ENCODE results near the gene TFCP2L1. TPM values are rescaled to one million over a fixed set of nuclear protein-coding genes. Genes with fewer than 3 reads are reported as not detected.

TFCP2L1 gene
- polyA plus RNA-seq, 3 donors: 0.03 to 0.24 TPM; not detected in 1

DNA sequence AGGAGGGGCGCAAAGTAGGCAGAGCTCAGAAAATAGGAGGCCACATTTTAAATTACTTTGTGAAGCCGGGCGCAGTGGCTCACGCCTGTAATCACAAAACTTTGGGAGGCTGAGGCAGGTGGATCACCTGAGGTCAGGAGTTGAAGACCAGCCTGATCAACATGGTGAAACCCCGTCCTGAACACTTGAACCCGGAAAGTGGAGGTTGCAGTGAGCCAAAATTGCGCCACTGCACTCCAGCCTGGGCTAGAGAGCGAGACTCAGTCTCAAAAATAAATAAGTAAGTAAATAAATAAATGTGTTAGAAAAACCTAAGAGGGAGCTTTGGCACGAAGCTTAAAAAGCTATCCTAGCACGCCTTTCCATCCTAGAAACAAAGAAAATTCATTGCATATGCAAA is 105.5 kb downstream of the TFCP2L1 start:
- no peaks in the 10 kb centered on the region for H4K20me1 ChIP-seq (ENCODE audit: insufficient read depth, low read length)
- H3K4me2 ChIP-seq (replicated peaks; ENCODE audit: extremely low read depth, low read length, poor library complexity, severe bottlenecking): no peak overlapping the region
- 98% methylated on average over 6 of the region's 10 CpGs for WGBS (ENCODE audit: insufficient coverage)
- no peak for DNase-seq
- no peak overlapping the region for H3K27ac Mint-ChIP-seq
- TF ChIP-seq, protein P1, sequence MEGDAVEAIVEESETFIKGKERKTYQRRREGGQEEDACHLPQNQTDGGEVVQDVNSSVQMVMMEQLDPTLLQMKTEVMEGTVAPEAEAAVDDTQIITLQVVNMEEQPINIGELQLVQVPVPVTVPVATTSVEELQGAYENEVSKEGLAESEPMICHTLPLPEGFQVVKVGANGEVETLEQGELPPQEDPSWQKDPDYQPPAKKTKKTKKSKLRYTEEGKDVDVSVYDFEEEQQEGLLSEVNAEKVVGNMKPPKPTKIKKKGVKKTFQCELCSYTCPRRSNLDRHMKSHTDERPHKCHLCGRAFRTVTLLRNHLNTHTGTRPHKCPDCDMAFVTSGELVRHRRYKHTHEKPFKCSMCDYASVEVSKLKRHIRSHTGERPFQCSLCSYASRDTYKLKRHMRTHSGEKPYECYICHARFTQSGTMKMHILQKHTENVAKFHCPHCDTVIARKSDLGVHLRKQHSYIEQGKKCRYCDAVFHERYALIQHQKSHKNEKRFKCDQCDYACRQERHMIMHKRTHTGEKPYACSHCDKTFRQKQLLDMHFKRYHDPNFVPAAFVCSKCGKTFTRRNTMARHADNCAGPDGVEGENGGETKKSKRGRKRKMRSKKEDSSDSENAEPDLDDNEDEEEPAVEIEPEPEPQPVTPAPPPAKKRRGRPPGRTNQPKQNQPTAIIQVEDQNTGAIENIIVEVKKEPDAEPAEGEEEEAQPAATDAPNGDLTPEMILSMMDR (IDR thresholded peaks at IDR 0.05): no peak
- peaks cover 0 to 3% (median 0%) of the 10 kb centered on the region in 7 donors for H3K9me3 Mint-ChIP-seq
- no peaks in the 10 kb centered on the region for H3K4me1 Mint-ChIP-seq
- intact Hi-C loops (cut with micrococcal nuclease): no loop called here
- no peaks in the 10 kb centered on the region for H3K9me3 ChIP-seq (replicated peaks in 1 of 2; ENCODE audit: control insufficient read depth in 1 of 2, insufficient read depth in 1 of 2, low read length in 2 of 2)
- no peaks in the 10 kb centered on the region for H3K79me2 ChIP-seq (ENCODE audit: insufficient read depth, low read length)
- H3K4me1 ChIP-seq (ENCODE audit: control insufficient read depth in 1 of 2, insufficient read depth in 2 of 2, low read length in 2 of 2): no peaks in the 10 kb centered on the region
- no peak overlapping the region for H3K4me3 Mint-ChIP-seq
- H3K27me3 ChIP-seq (ENCODE audit: control insufficient read depth in 2 of 2, insufficient read depth in 2 of 2, low read length in 2 of 2): no peaks in the 10 kb centered on the region
- H3K9ac ChIP-seq (ENCODE audit: insufficient read depth, low read length, poor library complexity, severe bottlenecking): no peak overlapping the region
- H3K27me3 Mint-ChIP-seq (ENCODE audit: low read depth in 3 of 3): peaks cover 0 to 5% (median 2%) of the 10 kb centered on the region in 3 donors
- H3K36me3 Mint-ChIP-seq: no peaks in the 10 kb centered on the region
- no peak overlapping the region for H3K4me3 ChIP-seq (replicated peaks in 1 of 3; ENCODE audit: low read depth in 2 of 3, low read length in 3 of 3)
- H3K36me3 ChIP-seq (replicated peaks in 1 of 2; ENCODE audit: control insufficient read depth in 1 of 2, insufficient read depth in 2 of 2, low read length in 2 of 2): no peaks in the 10 kb centered on the region
- H3K27ac ChIP-seq (ENCODE audit: low read depth in 1 of 2, low read length in 2 of 2): no peak overlapping the region
- no peak overlapping the region for H2AFZ ChIP-seq (ENCODE audit: insufficient read depth, low read depth, low read length, poor library complexity, severe bottlenecking)

DNA sequence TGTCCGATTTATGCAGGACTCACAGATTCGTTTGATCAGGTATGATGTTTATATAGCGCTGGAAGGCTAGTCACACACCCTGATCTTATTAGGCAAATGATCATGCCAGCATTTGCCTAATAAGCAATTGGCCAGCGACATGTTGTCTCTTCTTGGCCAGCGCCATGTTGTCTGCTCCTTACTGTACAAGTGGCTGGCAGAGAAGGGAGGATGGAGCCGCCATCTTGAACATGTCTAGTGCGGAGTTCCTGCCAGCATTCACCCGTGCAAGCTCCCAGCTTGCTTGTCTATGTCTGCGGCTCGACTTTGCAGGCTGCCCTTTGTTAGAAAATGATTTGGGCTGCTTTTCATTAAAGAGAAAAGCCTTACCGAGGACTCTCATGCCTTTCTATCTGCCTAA is 106.3 kb downstream of the TFCP2L1 start:
- TF ChIP-seq, protein P1 (IDR thresholded peaks at IDR 0.05): no peak
- 95% methylated on average over 9 of the region's 11 CpGs for WGBS (ENCODE audit: insufficient coverage)
- H3K27me3 Mint-ChIP-seq (ENCODE audit: low read depth in 3 of 3): peaks cover 0 to 5% (median 1%) of the 10 kb centered on the region in 3 donors
- H3K79me2 ChIP-seq (ENCODE audit: insufficient read depth, low read length): no peaks in the 10 kb centered on the region
- no peaks in the 10 kb centered on the region for H3K27me3 ChIP-seq (ENCODE audit: control insufficient read depth in 2 of 2, insufficient read depth in 2 of 2, low read length in 2 of 2)
- DNase-seq: no peak
- H3K4me1 ChIP-seq (ENCODE audit: control insufficient read depth in 1 of 2, insufficient read depth in 2 of 2, low read length in 2 of 2): no peaks in the 10 kb centered on the region
- intact Hi-C loops (cut with micrococcal nuclease): no loop called here
- no peaks in the 10 kb centered on the region for H3K4me1 Mint-ChIP-seq
- no peaks in the 10 kb centered on the region for H3K9me3 ChIP-seq (replicated peaks in 1 of 2; ENCODE audit: control insufficient read depth in 1 of 2, insufficient read depth in 1 of 2, low read length in 2 of 2)
- H3K36me3 Mint-ChIP-seq: no peaks in the 10 kb centered on the region
- H4K20me1 ChIP-seq (ENCODE audit: insufficient read depth, low read length): no peaks in the 10 kb centered on the region
- H3K27ac Mint-ChIP-seq: no peak overlapping the region
- H2AFZ ChIP-seq (ENCODE audit: insufficient read depth, low read depth, low read length, poor library complexity, severe bottlenecking): no peak overlapping the region
- no peak overlapping the region for H3K4me3 ChIP-seq (replicated peaks in 1 of 3; ENCODE audit: low read depth in 2 of 3, low read length in 3 of 3)
- H3K9me3 Mint-ChIP-seq: peaks cover 0 to 3% (median 0%) of the 10 kb centered on the region in 7 donors
- no peak overlapping the region for H3K27ac ChIP-seq (ENCODE audit: low read depth in 1 of 2, low read length in 2 of 2)
- no peak overlapping the region for H3K4me2 ChIP-seq (replicated peaks; ENCODE audit: extremely low read depth, low read length, poor library complexity, severe bottlenecking)
- no peak overlapping the region for H3K9ac ChIP-seq (ENCODE audit: insufficient read depth, low read length, poor library complexity, severe bottlenecking)
- H3K36me3 ChIP-seq (replicated peaks in 1 of 2; ENCODE audit: control insufficient read depth in 1 of 2, insufficient read depth in 2 of 2, low read length in 2 of 2): no peaks in the 10 kb centered on the region
- no peak overlapping the region for H3K4me3 Mint-ChIP-seq

Data from CD14-positive monocyte (primary cell).